Upper lobe of right lung (tissue), 1 donor: Measurements from ENCODE around the gene TMEM63C. TPM values are rescaled to one million over a fixed set of nuclear protein-coding genes. Genes with fewer than 3 reads are reported as not detected.

Experiments used
- ATAC-seq: fragments of 200-7000 bp; cut with Tn5 transposase; one replicate; pipeline ENCODE4 v1.9.1; 2020; ENCODE audit warnings: mild to moderate bottlenecking, moderate library complexity
- DNase-seq: peaks from one replicate; pipeline ENCODE4 v3.0.0-alpha.2; 2020
- H3K27ac ChIP-seq: fragments of 200-600 bp; one replicate; pipeline ENCODE4 v1.8.0; 2022
- H3K27me3 ChIP-seq: fragments of 200-600 bp; one replicate; pipeline ENCODE4 v1.8.0; 2022; ENCODE audit warnings: mild to moderate bottlenecking
- H3K36me3 ChIP-seq: fragments of 200-600 bp; one replicate; pipeline ENCODE4 v1.8.0; 2022
- H3K4me1 ChIP-seq: fragments of 200-600 bp; one replicate; pipeline ENCODE4 v1.8.0; 2022
- H3K4me3 ChIP-seq: fragments of 200-600 bp; one replicate; pipeline ENCODE4 v1.8.0; 2022; ENCODE audit warnings: mild to moderate bottlenecking
- H3K9me3 ChIP-seq: fragments of 200-600 bp; one replicate; pipeline ENCODE4 v1.8.0; 2022
- CTCF ChIP-seq: fragments of 200-600 bp; IDR thresholded peaks from one replicate; pipeline ENCODE4 v1.8.0; 2022; ENCODE audit warnings: antibody characterized with exemption
- intact Hi-C: fragments of 100-400 bp; cut with DNase I; formaldehyde crosslinking; loops from one replicate; pipeline ENCODE4 v1.11.0; 2022
- total RNA-seq: library from RNA; stranded (reverse); fragmentation: NEBNext Ultra II Directional; extraction: Animal tissue kit (Norgen Biotek cat#: 25700); gene quantifications from one replicate; pipeline ENCODE4 v1.2.1, GENCODE V29; 2021
- donor health status: DM: no; HTN: yes; CAD: no; lungs with severe emphysema.

The TMEM63C gene
- total RNA-seq, 1 donor from 2014 or later = 0.06 TPM

GRCh38 chr14:77184396-77185092, 2.9 kb downstream of the TMEM63C start:
- Histone ChIP-seq H3K27me3 (peaks cover 46% of the 10 kb centered on the region), H3K36me3 (no peaks in the 10 kb centered on the region), H3K4me1 (no peaks in the 10 kb centered on the region), H3K4me3 (no peak overlapping the region), H3K9me3 (no peaks in the 10 kb centered on the region), H3K27ac (no peak overlapping the region)
- intact Hi-C loops = no loop called here
- TF ChIP-seq CTCF = no peak
- DNase-seq (no peak), ATAC-seq (no peak)

DNA sequence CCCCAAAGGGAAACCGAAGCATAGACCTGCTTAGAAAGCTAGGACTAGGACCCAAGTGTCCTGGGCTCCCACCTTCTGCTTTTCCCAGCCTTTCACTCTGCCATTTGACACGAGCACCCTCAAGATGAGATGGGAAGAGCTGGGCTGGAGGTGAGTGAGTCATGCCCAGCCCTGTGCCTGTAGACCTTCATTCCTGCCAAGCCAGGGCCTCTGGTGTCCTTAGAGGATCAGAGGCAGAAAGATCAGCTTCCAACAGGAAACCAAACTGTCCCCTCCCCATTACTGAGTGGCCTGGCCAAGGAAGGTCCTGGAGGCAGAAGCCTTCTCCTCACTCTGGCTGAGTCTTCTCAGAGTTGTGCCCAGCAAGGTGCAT, 3.5 kb downstream of the TMEM63C start:
- H3K27me3 ChIP-seq = peaks cover 40% of the 10 kb centered on the region
- H3K4me1 ChIP-seq = no peaks in the 10 kb centered on the region
- TF ChIP-seq CTCF = no peak
- DNase-seq = no peak
- ATAC-seq = no peak
- intact Hi-C loops = no loop called here
- H3K36me3 ChIP-seq = no peaks in the 10 kb centered on the region
- H3K4me3 ChIP-seq = no peak overlapping the region
- no peak overlapping the region for H3K27ac ChIP-seq
- no peaks in the 10 kb centered on the region for H3K9me3 ChIP-seq

DNA sequence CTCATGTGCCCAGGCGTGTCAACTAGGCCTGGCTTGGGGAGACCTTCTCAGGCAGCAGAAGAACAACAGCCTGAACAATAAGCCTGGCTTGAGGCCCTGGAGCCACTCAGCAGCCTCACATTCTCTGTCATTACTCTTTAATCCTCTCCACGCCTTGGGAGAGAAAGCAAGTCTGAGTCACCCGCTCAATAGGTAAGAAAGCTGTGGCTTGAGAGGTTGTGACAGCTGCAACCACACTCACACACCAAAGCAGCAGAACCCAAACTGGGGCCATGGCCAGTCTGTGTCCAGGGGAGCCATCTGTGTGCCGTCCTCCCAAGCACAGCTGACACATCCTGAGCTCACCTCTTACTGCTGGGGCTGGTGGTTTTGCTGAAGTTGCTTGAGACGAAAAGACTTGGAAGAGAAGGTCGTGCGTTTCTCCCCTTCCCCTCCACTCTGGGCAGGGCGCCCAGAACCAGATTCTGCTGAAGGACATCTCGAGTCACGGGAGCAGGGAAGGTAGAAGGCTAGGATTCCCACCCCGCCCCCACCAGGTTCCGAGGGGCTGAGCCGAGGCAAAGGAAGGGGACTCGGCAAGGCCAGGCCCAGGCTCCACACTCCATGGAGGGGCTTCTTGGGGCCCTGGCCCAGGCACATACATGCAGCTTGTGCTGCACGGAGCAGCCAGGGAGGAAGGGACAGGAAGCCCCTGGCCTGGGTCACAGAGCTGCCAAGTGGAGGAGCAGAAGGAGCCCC, 5.5 kb downstream of the TMEM63C start:
- Histone ChIP-seq H3K27me3 (peaks cover 20% of the 10 kb centered on the region), H3K4me3 (no peak overlapping the region), H3K36me3 (no peaks in the 10 kb centered on the region), H3K9me3 (no peaks in the 10 kb centered on the region), H3K27ac (no peak overlapping the region), H3K4me1 (no peaks in the 10 kb centered on the region)
- ATAC-seq (peak; percentile 47), DNase-seq (no peak)
- intact Hi-C loops = no loop called here
- no peak for TF ChIP-seq CTCF

DNA sequence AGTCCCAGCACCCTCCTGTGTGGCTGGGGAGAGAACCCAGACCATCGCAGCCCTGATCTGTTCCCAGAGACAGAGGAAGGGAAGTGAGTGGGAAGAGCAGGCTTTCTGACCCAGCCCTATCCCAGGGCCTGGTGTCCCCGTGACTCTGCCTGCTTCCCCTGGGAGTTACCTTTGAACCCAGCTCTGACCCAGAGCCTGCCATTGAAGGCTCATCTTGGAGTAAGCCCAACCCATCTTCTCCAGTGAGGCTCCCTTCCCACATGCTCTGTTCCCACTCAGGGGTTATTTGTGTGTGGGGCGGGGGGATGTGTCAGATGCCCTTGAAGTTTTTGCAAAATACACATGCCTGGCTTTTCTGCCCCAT, 6.0 kb downstream of the TMEM63C start:
- Histone ChIP-seq H3K4me3 (no peak overlapping the region), H3K4me1 (no peaks in the 10 kb centered on the region), H3K36me3 (no peaks in the 10 kb centered on the region), H3K27ac (no peak overlapping the region), H3K27me3 (peaks cover 15% of the 10 kb centered on the region), H3K9me3 (no peaks in the 10 kb centered on the region)
- no peak for TF ChIP-seq CTCF
- intact Hi-C loops = no loop called here
- ATAC-seq = no peak
- DNase-seq = no peak

DNA sequence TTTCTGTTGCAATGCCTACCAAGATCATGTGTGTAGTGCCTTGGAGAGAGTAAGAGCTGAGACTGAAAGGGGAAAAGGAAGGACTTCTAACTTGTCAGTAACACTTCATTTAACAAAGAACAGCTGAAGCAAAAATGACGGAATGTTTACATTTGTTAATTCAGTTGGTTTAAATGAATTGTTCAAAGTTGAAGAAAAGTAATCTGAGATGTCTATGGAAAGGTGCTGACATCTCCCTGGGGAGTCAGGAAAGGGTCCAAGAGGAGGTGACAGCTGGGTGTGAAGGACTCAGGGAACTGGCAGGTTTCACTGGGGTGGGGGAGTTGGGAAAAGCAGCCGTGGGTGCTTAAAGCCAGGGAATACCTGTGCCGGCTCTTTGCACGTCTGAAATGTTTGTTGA, 7.9 kb downstream of the TMEM63C start:
- no peak overlapping the region for H3K27ac ChIP-seq
- intact Hi-C loops = no loop called here
- no peaks in the 10 kb centered on the region for H3K4me1 ChIP-seq
- H3K9me3 ChIP-seq = no peaks in the 10 kb centered on the region
- no peaks in the 10 kb centered on the region for H3K27me3 ChIP-seq
- no peak overlapping the region for H3K4me3 ChIP-seq
- no peak for DNase-seq
- no peak for ATAC-seq
- H3K36me3 ChIP-seq = no peaks in the 10 kb centered on the region
- no peak for TF ChIP-seq CTCF
